Fibroblast of villous mesenchyme (primary cell): ENCODE data around the gene PTK7. TPM values are rescaled to one million over a fixed set of nuclear protein-coding genes. Genes with fewer than 3 reads are reported as not detected.

ENCODE experiments used
- DNase-seq: peaks from one replicate; pipeline ENCODE4 v3.0.0-alpha.2; 2010; ENCODE audit warnings: low read depth
- H3K4me3 ChIP-seq: 2 replicates; pipeline ENCODE4 v1.5.1; 2011; ENCODE audit warnings: low read depth, mild to moderate bottlenecking, low read length
- total RNA-seq: library from RNA; depleted of rRNA; stranded (reverse); fragments of >200 nt; gene quantifications from 2 replicates; pipeline ENCODE4 v1.2.3, GENCODE V29; 2012
- TF ChIP-seq, protein P1 (sequence below): IDR thresholded peaks from 2 replicates; pipeline ENCODE4 v1.5.1; 2012; ENCODE audit warnings: low read depth, mild to moderate bottlenecking, low read length; ENCODE audit not compliant: insufficient read depth

Gene PTK7
- total RNA-seq, 1 donor = 199 TPM

DNA sequence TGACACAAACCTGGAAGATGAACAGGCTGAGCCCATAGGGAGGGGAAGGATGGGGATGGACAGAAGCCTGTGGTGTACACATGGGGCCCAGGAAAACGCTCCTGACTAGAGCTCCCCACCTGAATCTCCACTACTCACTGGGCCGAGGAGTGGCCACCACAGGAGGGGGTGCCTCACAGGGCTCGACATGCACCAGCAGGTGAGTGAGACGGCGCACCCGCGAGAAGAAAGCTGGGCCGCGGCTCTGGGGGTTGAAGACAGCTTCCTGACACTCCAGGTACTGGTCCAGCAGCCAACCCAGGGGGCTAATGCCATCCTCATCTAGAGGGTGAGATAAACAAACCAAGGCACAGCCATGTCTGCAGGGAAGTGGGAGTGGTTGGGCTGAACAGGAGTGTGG is 32.8 kb upstream of the PTK7 start:
- TF ChIP-seq, protein P1, sequence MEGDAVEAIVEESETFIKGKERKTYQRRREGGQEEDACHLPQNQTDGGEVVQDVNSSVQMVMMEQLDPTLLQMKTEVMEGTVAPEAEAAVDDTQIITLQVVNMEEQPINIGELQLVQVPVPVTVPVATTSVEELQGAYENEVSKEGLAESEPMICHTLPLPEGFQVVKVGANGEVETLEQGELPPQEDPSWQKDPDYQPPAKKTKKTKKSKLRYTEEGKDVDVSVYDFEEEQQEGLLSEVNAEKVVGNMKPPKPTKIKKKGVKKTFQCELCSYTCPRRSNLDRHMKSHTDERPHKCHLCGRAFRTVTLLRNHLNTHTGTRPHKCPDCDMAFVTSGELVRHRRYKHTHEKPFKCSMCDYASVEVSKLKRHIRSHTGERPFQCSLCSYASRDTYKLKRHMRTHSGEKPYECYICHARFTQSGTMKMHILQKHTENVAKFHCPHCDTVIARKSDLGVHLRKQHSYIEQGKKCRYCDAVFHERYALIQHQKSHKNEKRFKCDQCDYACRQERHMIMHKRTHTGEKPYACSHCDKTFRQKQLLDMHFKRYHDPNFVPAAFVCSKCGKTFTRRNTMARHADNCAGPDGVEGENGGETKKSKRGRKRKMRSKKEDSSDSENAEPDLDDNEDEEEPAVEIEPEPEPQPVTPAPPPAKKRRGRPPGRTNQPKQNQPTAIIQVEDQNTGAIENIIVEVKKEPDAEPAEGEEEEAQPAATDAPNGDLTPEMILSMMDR = no peak
- no peak overlapping the region for H3K4me3 ChIP-seq
- DNase-seq = no peak

DNA sequence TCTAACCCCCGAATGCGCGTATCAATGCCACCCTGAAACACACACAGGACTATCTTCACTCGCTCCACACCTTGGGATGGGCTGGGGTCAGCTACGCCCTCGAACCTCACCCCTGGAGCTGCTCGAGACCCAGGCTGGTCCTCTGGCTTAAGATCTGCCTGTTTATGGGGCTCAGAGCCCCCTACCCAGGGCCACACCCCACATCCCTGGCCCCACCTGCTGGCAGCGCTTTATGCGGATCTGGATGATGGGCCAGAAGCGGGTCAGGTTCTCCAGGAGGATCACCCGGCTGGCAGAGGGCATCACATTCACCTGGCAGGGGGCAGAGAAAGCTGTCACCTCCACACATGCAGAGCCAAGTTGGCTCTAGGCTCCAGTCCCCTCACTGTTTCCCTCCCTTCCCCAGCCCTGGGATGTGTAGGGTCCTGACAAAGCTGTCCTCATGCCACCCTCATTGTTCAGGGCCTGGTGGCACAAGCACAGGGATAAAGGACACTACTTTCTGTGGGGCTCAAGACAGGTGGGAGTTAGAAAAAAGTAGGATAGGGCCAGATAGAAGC is 30.7 kb upstream of the PTK7 start:
- H3K4me3 ChIP-seq = no peak overlapping the region
- TF ChIP-seq, protein P1 = no peak
- DNase-seq = no peak

DNA sequence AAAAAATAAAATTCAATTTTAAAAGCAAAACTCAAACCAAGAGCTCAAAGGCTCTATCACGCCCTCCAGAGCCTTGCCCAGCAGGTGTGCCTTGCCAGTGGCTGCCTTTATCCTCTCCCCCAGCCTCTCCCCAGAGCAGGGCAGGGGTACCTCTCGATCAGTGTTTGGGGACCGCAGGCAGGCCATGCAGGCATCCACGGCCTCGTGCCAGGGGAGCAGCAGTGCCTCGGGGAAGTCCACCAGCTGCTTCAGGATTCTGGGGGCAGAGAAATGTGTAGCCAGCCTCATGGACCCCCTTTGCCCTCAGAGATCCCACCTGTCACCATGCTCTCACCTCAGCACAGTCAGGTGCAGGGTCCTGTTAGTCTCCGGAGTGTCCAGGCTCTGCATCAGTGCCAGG is 28.1 kb upstream of the PTK7 start:
- no peak overlapping the region for H3K4me3 ChIP-seq
- DNase-seq = no peak

DNA sequence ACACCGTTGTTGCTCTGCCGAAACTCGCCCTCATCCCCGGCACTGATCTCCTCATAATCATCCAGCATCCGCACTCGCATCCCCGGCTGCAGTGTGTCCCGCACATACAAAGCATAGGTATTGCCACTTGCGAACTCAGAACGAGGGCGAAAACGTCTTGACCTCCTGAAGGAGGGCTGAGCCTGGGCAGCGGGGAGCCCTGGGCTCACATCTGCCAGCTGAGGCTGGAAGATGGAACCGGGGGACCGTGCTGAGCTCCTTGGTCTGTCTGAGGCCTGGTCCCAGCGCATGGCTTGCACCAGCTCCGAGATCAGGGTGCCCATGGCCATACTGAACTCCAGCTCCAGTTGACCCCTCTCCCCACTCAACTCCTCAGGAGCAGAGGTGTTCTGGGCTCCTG is 25.1 kb upstream of the PTK7 start:
- DNase-seq = no peak
- TF ChIP-seq, protein P1 = no peak
- H3K4me3 ChIP-seq = no peak overlapping the region

More for the DNA sequence above, 28.1 kb upstream of the PTK7 start:
- TF ChIP-seq, protein P1 = no peak

DNA sequence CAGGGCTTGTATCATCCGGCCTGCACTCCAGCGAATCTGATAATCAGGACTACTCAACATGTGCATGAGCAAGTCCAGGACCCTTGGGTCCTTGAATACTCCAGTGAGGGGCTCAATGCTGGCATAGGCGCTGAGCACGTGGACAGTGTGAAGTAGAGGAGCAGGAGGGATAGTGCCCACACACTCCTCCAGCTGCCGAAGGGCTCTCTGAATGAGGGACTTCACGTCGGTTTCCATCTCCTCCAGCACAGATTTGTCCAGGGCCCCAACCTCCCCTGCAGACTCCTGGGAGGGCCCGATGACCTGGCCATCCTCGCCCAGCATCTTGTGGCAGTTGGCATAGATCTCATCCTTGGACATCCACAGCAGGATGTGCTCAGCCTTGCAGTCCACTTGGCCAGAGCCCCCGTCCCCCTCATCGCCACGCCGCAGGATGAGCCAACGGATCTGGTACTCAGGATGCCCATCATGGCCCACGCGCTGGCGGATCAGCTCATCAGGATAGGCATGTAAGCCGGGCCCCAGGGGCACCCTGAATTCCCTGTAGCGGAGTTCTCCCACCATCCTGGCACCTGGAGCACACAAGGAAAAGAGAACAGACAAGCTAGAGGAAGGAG is 23.8 kb upstream of the PTK7 start:
- TF ChIP-seq, protein P1 = no peak
- peak overlapping the region; percentile 93 for H3K4me3 ChIP-seq
- no peak for DNase-seq

DNA sequence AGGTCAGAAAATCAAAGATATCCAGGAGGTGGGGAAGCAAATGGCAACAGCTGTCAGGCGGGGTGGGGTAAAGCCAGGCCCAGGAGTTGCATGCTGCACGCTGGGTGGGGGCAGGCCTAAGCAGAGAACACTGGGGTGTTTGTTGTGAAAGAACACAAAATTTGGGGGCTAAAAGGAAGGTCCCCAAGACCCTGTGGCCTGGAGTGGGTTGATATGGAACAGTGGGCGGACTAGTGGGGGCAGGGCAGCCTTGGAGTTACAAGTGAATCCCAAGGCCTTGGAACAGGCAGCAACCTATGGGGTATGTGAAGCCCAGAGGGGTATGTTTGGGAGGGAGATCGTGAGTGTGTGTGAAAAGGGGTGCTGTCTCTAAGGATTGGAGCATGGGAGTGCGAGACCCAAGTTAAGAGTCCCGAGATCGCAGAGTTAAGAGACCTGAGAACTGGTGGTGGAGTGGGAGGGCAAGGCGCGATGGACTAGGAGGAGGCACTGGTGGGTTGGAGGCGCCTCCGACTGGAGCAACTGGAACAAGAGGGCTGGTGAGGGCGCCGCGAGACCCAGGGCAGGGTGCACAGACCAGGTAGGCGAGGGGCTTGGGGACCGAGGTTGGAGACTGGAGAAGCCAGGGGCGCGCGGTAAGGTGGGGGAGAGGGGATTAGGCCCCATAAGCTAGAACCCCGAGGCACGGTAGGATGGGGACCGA is 23.1 kb upstream of the PTK7 start:
- TF ChIP-seq, protein P1 = no peak
- peak overlapping the region; percentile 93 for H3K4me3 ChIP-seq
- peak; percentile 35 for DNase-seq
